Stimulated activated CD4-positive, alpha-beta T cell treated with anti-CD3 and anti-CD28 coated beads, TNF-alpha, amount 100 ng/mL, for 4 hours (primary cell): ENCODE data around the gene HRCT1.

ENCODE experiments used
- DNase-seq, 3 experiments: peaks; one replicate each; pipeline ENCODE4 v3.0.0-alpha.2; 2020; ENCODE audit warnings: low read depth in 3 of 3

HRCT1 gene

GRCh38 chr9:35940458-35941407, 34.7 kb downstream of the HRCT1 start:
- peak in 1 of 3 experiments; percentile 6 for DNase-seq

- DNase-seq, result no peak
These were observed 36.3 kb downstream of the HRCT1 start for GRCh38 chr9:35942286-35942685.

- no peak for DNase-seq
These were observed 38.2 kb downstream of the HRCT1 start for GRCh38 chr9:35944173-35944572.

- no peak for DNase-seq
These were observed 38.8 kb downstream of the HRCT1 start for GRCh38 chr9:35944841-35945240.

GRCh38 chr9:35945341-35946018, 39.5 kb downstream of the HRCT1 start:
- peak; percentile 26 to 42 (median 37) for DNase-seq

- DNase-seq, result no peak
These were observed 42.4 kb downstream of the HRCT1 start for GRCh38 chr9:35948451-35948850.

GRCh38 chr9:35948901-35949318, 42.9 kb downstream of the HRCT1 start:
- DNase-seq, result no peak

- DNase-seq, result no peak
These were observed 45.7 kb downstream of the HRCT1 start for GRCh38 chr9:35951736-35952135.

- DNase-seq, result no peak
These were observed 46.7 kb downstream of the HRCT1 start for GRCh38 chr9:35952526-35953191.

GRCh38 chr9:35954942-35955546, 49.0 kb downstream of the HRCT1 start:
- DNase-seq, result peak in 2 of 3 experiments; percentile 17 to 21

GRCh38 chr9:35956651-35957050, 50.6 kb downstream of the HRCT1 start:
- DNase-seq, result no peak
